GM23338 (cell line): ENCODE results near the gene GLB1L3. TPM values are rescaled to one million over a fixed set of nuclear protein-coding genes. Genes with fewer than 3 reads are reported as not detected.

Experiments
- ATAC-seq: fragments of 200-7000 bp; cut with Tn5 transposase; 3 replicates; pipeline ENCODE4 v1.9.1; 2020
- DNase-seq: peaks from one replicate; pipeline ENCODE4 v3.0.0-alpha.2; 2015; ENCODE audit warnings: low spot score
- H2AFZ ChIP-seq: fragments of 200-600 bp; sonication (generic); 2 replicates; pipeline ENCODE4 v1.8.0; 2016; ENCODE audit warnings: antibody characterized with exemption, mild to moderate bottlenecking, moderate library complexity
- H3F3A ChIP-seq: fragments of 200-600 bp; sonication (generic); replicated peaks from 2 replicates; pipeline ENCODE4 v1.8.0; 2017; ENCODE audit warnings: antibody characterized with exemption, mixed run types, low read depth
- H3K27ac ChIP-seq: fragments of 200-600 bp; sonication (generic); 2 replicates; pipeline ENCODE4 v1.6.1; 2016; ENCODE audit warnings: low read depth
- H3K27me3 ChIP-seq: fragments of 200-600 bp; sonication (generic); 2 replicates; pipeline ENCODE4 v1.8.0; 2016; ENCODE audit warnings: mild to moderate bottlenecking, mixed run types, moderate library complexity; ENCODE audit not compliant: insufficient read depth
- H3K36me3 ChIP-seq: fragments of 200-600 bp; sonication (generic); 2 replicates; pipeline ENCODE4 v1.8.0; 2016; ENCODE audit warnings: mild to moderate bottlenecking; ENCODE audit not compliant: insufficient read depth
- H3K4me1 ChIP-seq: fragments of 200-600 bp; sonication (generic); 2 replicates; pipeline ENCODE4 v1.8.0; 2016; ENCODE audit warnings: mild to moderate bottlenecking, moderate library complexity; ENCODE audit not compliant: insufficient read depth
- H3K4me2 ChIP-seq: fragments of 200-600 bp; sonication (generic); 2 replicates; pipeline ENCODE4 v1.7.1; 2017; ENCODE audit warnings: mixed run types
- H3K4me3 ChIP-seq: fragments of 200-600 bp; sonication (generic); 2 replicates; pipeline ENCODE4 v1.6.1; 2016; ENCODE audit warnings: mixed run types
- H3K79me2 ChIP-seq: fragments of 200-600 bp; sonication (generic); replicated peaks from 2 replicates; pipeline ENCODE4 v1.8.0; 2017; ENCODE audit warnings: mild to moderate bottlenecking; ENCODE audit not compliant: insufficient read depth
- H3K9me2 ChIP-seq: fragments of 200-600 bp; sonication (generic); 2 replicates; pipeline ENCODE4 v1.8.0; 2017; ENCODE audit not compliant: insufficient read depth
- H4K20me1 ChIP-seq: fragments of 200-600 bp; sonication (generic); replicated peaks from 2 replicates; pipeline ENCODE4 v1.8.0; 2017; ENCODE audit warnings: mild to moderate bottlenecking; ENCODE audit not compliant: insufficient read depth
- H3K27ac Mint-ChIP-seq: 2 replicates; pipeline ENCODE4 v1.8.0; 2020; ENCODE audit warnings: inconsistent platforms, mild to moderate bottlenecking, moderate library complexity, mixed read lengths
- H3K27me3 Mint-ChIP-seq: 3 replicates; pipeline ENCODE4 v1.8.0; 2022; ENCODE audit warnings: low read depth, mild to moderate bottlenecking, moderate library complexity, mixed read lengths, inconsistent platforms; ENCODE audit not compliant: insufficient read depth, poor library complexity
- H3K36me3 Mint-ChIP-seq: 3 replicates; pipeline ENCODE4 v1.8.0; 2021; ENCODE audit warnings: low read depth, mild to moderate bottlenecking, inconsistent platforms, moderate library complexity, mixed read lengths
- H3K4me1 Mint-ChIP-seq: 3 replicates; pipeline ENCODE4 v1.8.0; 2020; ENCODE audit warnings: mild to moderate bottlenecking, inconsistent platforms, mixed read lengths
- H3K4me3 Mint-ChIP-seq: 3 replicates; pipeline ENCODE4 v1.8.0; 2021; ENCODE audit warnings: moderate library complexity, mild to moderate bottlenecking, inconsistent platforms, mixed read lengths
- H3K9me3 Mint-ChIP-seq: 3 replicates; pipeline ENCODE4 v1.8.0; 2020; ENCODE audit warnings: moderate library complexity, mild to moderate bottlenecking, inconsistent platforms, mixed read lengths
- CTCF ChIP-seq, 2 experiments: fragments of 200-600 bp in 1 of 2; sonication (generic) in 1 of 2; conservative IDR thresholded peaks; 2 replicates each; pipeline versions ENCODE4 v1.5.1 to v1.6.1; 2016 to 2017; ENCODE audit warnings: antibody characterized with exemption in 2 of 2, low read depth in 2 of 2, mild to moderate bottlenecking in 2 of 2, moderate library complexity in 1 of 2
- EZH2phosphoT487 ChIP-seq: fragments of 200-600 bp; sonication (generic); IDR thresholded peaks from one replicate; pipeline ENCODE4 v1.8.1; 2018; ENCODE audit warnings: antibody characterized with exemption; ENCODE audit not compliant: unreplicated experiment
- POLR2AphosphoS5 ChIP-seq: IDR thresholded peaks from 2 replicates; pipeline ENCODE4 v1.6.1; 2016; ENCODE audit warnings: antibody characterized with exemption, low read depth
- ZNF331 ChIP-seq: fragments of 250-450 bp; sonication (Bioruptor Pico); IDR thresholded peaks from 2 replicates; pipeline ENCODE4 v1.5.0; 2020; ENCODE audit warnings: low read depth, mild to moderate bottlenecking, moderate library complexity
- ZNF462 ChIP-seq: fragments of 250-450 bp; sonication (Bioruptor Pico); IDR thresholded peaks from 2 replicates; pipeline ENCODE4 v1.5.0; 2020; ENCODE audit warnings: mild to moderate bottlenecking, moderate library complexity
- long read RNA-seq: library from polyadenylated mRNA; unstranded; transcript quantifications from one replicate; pipeline ENCODE4 v2.0.0, GENCODE V29; 2020; ENCODE audit not compliant: unreplicated experiment
- polyA plus RNA-seq: library from polyadenylated mRNA; unstranded; fragments of >200 nt; fragmentation: Nextera tagmentation; extraction: Ambion mirVana; gene quantifications from 2 replicates; pipeline ENCODE4 v1.2.1, GENCODE V29; 2016
- total RNA-seq: library from RNA; depleted of rRNA; stranded (reverse); fragments of >200 nt; shearing (Covaris generic); gene quantifications from 2 replicates; pipeline ENCODE4 v1.2.3, GENCODE V29; 2014; rRNA removed

The GLB1L3 gene, protein sequence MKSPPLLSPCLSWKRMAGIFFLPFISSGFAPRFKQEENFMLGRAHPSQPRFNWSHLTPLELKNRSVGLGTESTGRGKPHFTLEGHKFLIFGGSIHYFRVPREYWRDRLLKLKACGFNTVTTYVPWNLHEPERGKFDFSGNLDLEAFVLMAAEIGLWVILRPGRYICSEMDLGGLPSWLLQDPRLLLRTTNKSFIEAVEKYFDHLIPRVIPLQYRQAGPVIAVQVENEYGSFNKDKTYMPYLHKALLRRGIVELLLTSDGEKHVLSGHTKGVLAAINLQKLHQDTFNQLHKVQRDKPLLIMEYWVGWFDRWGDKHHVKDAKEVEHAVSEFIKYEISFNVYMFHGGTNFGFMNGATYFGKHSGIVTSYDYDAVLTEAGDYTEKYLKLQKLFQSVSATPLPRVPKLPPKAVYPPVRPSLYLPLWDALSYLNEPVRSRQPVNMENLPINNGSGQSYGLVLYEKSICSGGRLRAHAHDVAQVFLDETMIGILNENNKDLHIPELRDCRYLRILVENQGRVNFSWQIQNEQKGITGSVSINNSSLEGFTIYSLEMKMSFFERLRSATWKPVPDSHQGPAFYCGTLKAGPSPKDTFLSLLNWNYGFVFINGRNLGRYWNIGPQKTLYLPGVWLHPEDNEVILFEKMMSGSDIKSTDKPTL
- total RNA-seq = 33.1 and 35.9 TPM in 2 replicates
- polyA plus RNA-seq = 27.1 and 28.8 TPM in 2 replicates
- long read RNA-seq, partial matches to known transcripts = 5 of 15 reads
- long read RNA-seq, other reads (novel, unspliced or antisense) = 6 of 15 reads

DNA sequence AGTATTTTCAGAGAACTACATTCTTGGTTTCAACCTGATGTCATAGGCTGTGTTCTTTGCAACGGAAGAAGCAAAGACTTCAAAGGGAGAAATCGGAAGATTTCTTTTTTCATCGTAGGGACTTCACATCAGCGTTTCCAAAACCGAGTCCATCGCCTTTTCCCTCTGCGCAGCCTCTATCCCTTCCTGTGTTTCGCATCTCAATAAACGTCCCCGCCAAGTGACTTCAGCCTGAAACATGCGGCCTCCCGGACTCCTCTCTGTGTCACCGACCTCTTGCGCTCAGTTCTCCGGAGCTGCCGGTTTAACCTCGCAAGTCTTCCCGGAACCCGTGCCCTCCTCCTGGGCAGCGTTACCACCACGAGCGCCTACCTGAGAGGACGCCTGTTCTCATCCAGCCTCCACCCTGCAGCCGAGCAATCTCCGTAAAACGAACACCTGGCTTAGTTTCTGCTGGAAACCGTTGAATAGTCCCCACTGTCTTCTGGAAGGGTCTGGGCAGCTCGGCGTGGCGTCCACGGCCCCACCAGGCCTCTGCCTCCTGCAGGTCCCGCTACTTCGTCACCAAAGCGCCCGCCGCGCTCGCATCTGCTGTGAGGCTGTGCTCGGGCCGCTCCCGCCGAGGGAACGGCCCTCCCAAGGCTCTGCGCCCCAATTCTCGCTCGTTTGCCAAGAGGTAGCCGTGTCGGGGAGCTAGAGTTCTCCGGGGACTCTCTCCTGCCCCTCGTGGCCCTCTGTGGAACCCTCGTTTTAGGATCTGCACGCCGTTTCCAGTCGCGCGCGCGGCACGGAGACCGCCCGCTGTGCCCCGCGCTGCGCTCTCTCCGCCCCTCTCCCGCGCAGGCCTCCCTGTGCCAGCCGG lies at the start of gene GLB1L3:
TSS of gene GLB1L3 (plus strand) at position 846 of the 862 bp plus-strand sequence. CDS start 362 bp downstream, outside the sequence.
- TF ChIP-seq CTCF (conservative IDR thresholded peaks at IDR 0.05; ENCODE audit: low read depth in 2 of 2) (peak; percentile 32 to 37), EZH2phosphoT487 (no peak)
- H3F3A ChIP-seq = peaks cover 10% of the 10 kb centered on the region; the same call in 1 of the 2 replicates
- H3K4me3 Mint-ChIP-seq = peak within 1 kb of the TSS; percentile 99
- H3K9me3 Mint-ChIP-seq = peaks cover 4% of the 10 kb centered on the region; the same call in 1 of the 3 replicates
- peak within 1 kb of the TSS; percentile 96 for H3K27ac Mint-ChIP-seq
- ATAC-seq = peak; percentile 36
- peaks cover 65% of the 10 kb centered on the region for H3K79me2 ChIP-seq
- peak; percentile 74 for DNase-seq
- peak within 1 kb of the TSS; percentile 48; the same call in 1 of the 2 replicates for H2AFZ ChIP-seq
- 0 out of 2 replicates have a peak, but pooled peaks cover 7% of the 10 kb centered on the region for H3K36me3 ChIP-seq
- H3K4me2 ChIP-seq = peak within 1 kb of the TSS; percentile 93
- peaks cover 47% of the 10 kb centered on the region for H3K4me1 Mint-ChIP-seq
- H3K27me3 ChIP-seq = no peaks in the 10 kb centered on the region
- peaks cover 18% of the 10 kb centered on the region for H3K27me3 Mint-ChIP-seq
- H4K20me1 ChIP-seq = no peaks in the 10 kb centered on the region
- H3K4me3 ChIP-seq = peak within 1 kb of the TSS; percentile 90
- H3K36me3 Mint-ChIP-seq = peaks cover 52% of the 10 kb centered on the region
- no peaks in the 10 kb centered on the region for H3K9me2 ChIP-seq
- H3K27ac ChIP-seq = peak within 1 kb of the TSS; percentile 35; the same call in 1 of the 2 replicates
- H3K4me1 ChIP-seq = peaks cover 42% of the 10 kb centered on the region

GRCh38 chr11:134226806-134227325 lies 49.3 kb upstream of the GLB1L3 start:
- peaks cover 24% of the 10 kb centered on the region for H4K20me1 ChIP-seq
- no peak overlapping the region for H3K27ac ChIP-seq
- peaks cover 30% of the 10 kb centered on the region for H3K4me1 Mint-ChIP-seq
- DNase-seq = no peak
- H3K9me2 ChIP-seq = no peaks in the 10 kb centered on the region
- H3K4me3 ChIP-seq = 0 out of 2 replicates have a peak overlapping the region, but pooled peaks have one; percentile 17
- H2AFZ ChIP-seq = no peak overlapping the region
- H3K4me1 ChIP-seq = peaks cover 17% of the 10 kb centered on the region
- no peak overlapping the region for H3K27ac Mint-ChIP-seq
- no peak for ATAC-seq
- H3K36me3 Mint-ChIP-seq = peaks cover 4% of the 10 kb centered on the region; the same call in 1 of the 3 replicates
- no peaks in the 10 kb centered on the region for H3K36me3 ChIP-seq
- H3K9me3 Mint-ChIP-seq = no peaks in the 10 kb centered on the region
- 0 out of 2 replicates have a peak, but pooled peaks cover 2% of the 10 kb centered on the region for H3F3A ChIP-seq
- H3K4me3 Mint-ChIP-seq = no peak overlapping the region
- peaks cover 13% of the 10 kb centered on the region; the same call in 1 of the 2 replicates for H3K27me3 ChIP-seq
- H3K79me2 ChIP-seq = peaks cover 52% of the 10 kb centered on the region
- no peak overlapping the region for H3K4me2 ChIP-seq
- peaks cover 12% of the 10 kb centered on the region for H3K27me3 Mint-ChIP-seq
- no peak for TF ChIP-seq POLR2AphosphoS5
- no peak for TF ChIP-seq ZNF331 (CRISPR knock-in tag)
- no peak for TF ChIP-seq ZNF462
- TF ChIP-seq EZH2phosphoT487 = no peak
